BJ (cell line): ENCODE measurements around the gene WAPL. TPM values are rescaled to one million over a fixed set of nuclear protein-coding genes. Genes with fewer than 3 reads are reported as not detected.

Source experiments
- CTCF ChIA-PET: fragments of 350-600 bp; formaldehyde crosslinking; extraction: SDS; loops from one replicate; lab custom pipeline; 2021; ENCODE audit warnings: antibody characterized with exemption, inconsistent platforms; lab: Yijun Ruan, JAX
- POLR2A ChIA-PET: fragments of 300-600 bp; sonication (Branson Sonifier 250); formaldehyde crosslinking; extraction: SDS; loops from one replicate; lab custom pipeline; 2021; ENCODE audit warnings: antibody characterized with exemption; lab: Charles Lee
- DNase-seq: peaks from one replicate; pipeline ENCODE4 v3.0.0-alpha.2; 2011; ENCODE audit warnings: low read depth
- H3K27me3 ChIP-seq: 2 replicates; pipeline ENCODE4 v1.6.0; 2011; ENCODE audit warnings: low read length; ENCODE audit not compliant: control insufficient read depth, insufficient read depth
- H3K36me3 ChIP-seq: 2 replicates; pipeline ENCODE4 v1.5.1; 2011; ENCODE audit warnings: low read length; ENCODE audit not compliant: control insufficient read depth, insufficient read depth
- H3K4me3 ChIP-seq: 2 replicates; pipeline ENCODE4 v1.5.1; 2011; ENCODE audit warnings: low read depth, mild to moderate bottlenecking, control low read depth, low read length
- CTCF ChIP-seq: IDR thresholded peaks from 2 replicates; pipeline ENCODE4 v1.5.1; 2011; ENCODE audit warnings: low read depth, mild to moderate bottlenecking, control low read depth, inconsistent platforms, low read length, moderate library complexity; ENCODE audit not compliant: insufficient read depth
- polyA plus RNA-seq: library from polyadenylated mRNA; depleted of rRNA; stranded (reverse); fragments of >200 nt; gene quantifications from 2 replicates; pipeline ENCODE4 v1.2.3, GENCODE V29; 2011

The WAPL gene
- polyA plus RNA-seq, 1 experiment = 8.8 TPM

- Histone ChIP-seq H3K36me3 (no peaks in the 10 kb centered on the region; the same call in 1 of the 2 replicates), H3K4me3 (no peak overlapping the region), H3K27me3 (no peaks in the 10 kb centered on the region)
- POLR2A ChIA-PET = interaction anchor here (0.6 kb wide), 1 partner anchor 8 kb away, joined by 7 read pairs; no protein-coding TSS in a partner anchor
- DNase-seq = no peak
- CTCF ChIA-PET = no interaction called here
- no peak for TF ChIP-seq CTCF
Measured at GRCh38 chr10:86509145-86509544, 12.4 kb downstream of the WAPL start.

- H3K27me3 ChIP-seq = no peaks in the 10 kb centered on the region
- ChIA-PET POLR2A (interaction anchor here (0.6 to 1.2 kb wide), 2 partner anchors 14 kb away, joined by 3 to 11 read pairs; partner anchors contain the start of gene WAPL), CTCF (no interaction called here)
- no peak overlapping the region for H3K4me3 ChIP-seq
- H3K36me3 ChIP-seq = no peaks in the 10 kb centered on the region; the same call in none of the 2 replicates
- DNase-seq = no peak
- no peak for TF ChIP-seq CTCF
Measured at GRCh38 chr10:86508217-86508616, 13.4 kb downstream of the WAPL start.

GRCh38 chr10:86506499-86506898 lies 15.1 kb downstream of the WAPL start:
- POLR2A ChIA-PET = no interaction called here
- DNase-seq = no peak
- CTCF ChIA-PET = no interaction called here
- TF ChIP-seq CTCF = no peak
- Histone ChIP-seq H3K27me3 (no peaks in the 10 kb centered on the region), H3K36me3 (no peaks in the 10 kb centered on the region; the same call in none of the 2 replicates), H3K4me3 (no peak overlapping the region)

GRCh38 chr10:86506062-86506461 lies 15.5 kb downstream of the WAPL start:
- CTCF ChIA-PET = no interaction called here

GRCh38 chr10:86504510-86504909 lies 17.1 kb downstream of the WAPL start:
- POLR2A ChIA-PET = no interaction called here
- no peak overlapping the region for H3K4me3 ChIP-seq
- peaks cover 4% of the 10 kb centered on the region for H3K36me3 ChIP-seq
- DNase-seq = no peak
- CTCF ChIA-PET = no interaction called here
- no peaks in the 10 kb centered on the region for H3K27me3 ChIP-seq
- TF ChIP-seq CTCF = no peak

More at GRCh38 chr10:86506062-86506461, 15.5 kb downstream of the WAPL start:
- H3K36me3 ChIP-seq = no peaks in the 10 kb centered on the region; the same call in none of the 2 replicates
- TF ChIP-seq CTCF = no peak
- no peak for DNase-seq
- POLR2A ChIA-PET = no interaction called here
- no peak overlapping the region for H3K4me3 ChIP-seq
- H3K27me3 ChIP-seq = no peaks in the 10 kb centered on the region
